HepG2 (cell line): ENCODE measurements around the gene URM1. TPM values are rescaled to one million over a fixed set of nuclear protein-coding genes. Genes with fewer than 3 reads are reported as not detected.

Experiments used
- CHCHD3 ChIP-seq: sonication (generic); formaldehyde crosslinking; IDR thresholded peaks from 2 replicates; pipeline ENCODE4 v1.8.0; 2022; ENCODE audit warnings: mild to moderate bottlenecking, missing genetic modification reagents, moderate library complexity
- FOXJ3 ChIP-seq: sonication (generic); formaldehyde crosslinking; IDR thresholded peaks from 2 replicates; pipeline ENCODE4 v1.4.0; 2020; ENCODE audit warnings: missing genetic modification reagents, mild to moderate bottlenecking, borderline replicate concordance
- KDM3A ChIP-seq: IDR thresholded peaks from 2 replicates; pipeline ENCODE4 v1.6.1; 2018; ENCODE audit warnings: low read depth, missing compliant biosample characterization
- MAF1 ChIP-seq: sonication (generic); formaldehyde crosslinking; IDR thresholded peaks from 2 replicates; pipeline ENCODE4 v1.5.0; 2020; ENCODE audit warnings: missing genetic modification reagents, borderline replicate concordance
- MEF2D ChIP-seq: sonication (generic); formaldehyde crosslinking; IDR thresholded peaks from 2 replicates; pipeline ENCODE4 v1.5.1; 2020; ENCODE audit warnings: mild to moderate bottlenecking, missing genetic modification reagents
- MTA1 ChIP-seq: sonication (generic); formaldehyde crosslinking; IDR thresholded peaks from 2 replicates; pipeline ENCODE4 v1.4.0; 2020; ENCODE audit warnings: missing genetic modification reagents, mild to moderate bottlenecking, borderline replicate concordance
- NAIF1 ChIP-seq: sonication (generic); formaldehyde crosslinking; IDR thresholded peaks from 2 replicates; pipeline ENCODE4 v1.5.0; 2020; ENCODE audit warnings: mild to moderate bottlenecking, missing genetic modification reagents, borderline replicate concordance
- NRL ChIP-seq: sonication (generic); formaldehyde crosslinking; IDR thresholded peaks from 2 replicates; pipeline ENCODE4 v1.5.0; 2020; ENCODE audit warnings: missing genetic modification reagents, mild to moderate bottlenecking, moderate library complexity, borderline replicate concordance
- STAG1 ChIP-seq: sonication (generic); formaldehyde crosslinking; IDR thresholded peaks from 2 replicates; pipeline ENCODE4 v1.4.0; 2020; ENCODE audit warnings: missing genetic modification reagents
- TOPORS ChIP-seq: sonication (generic); formaldehyde crosslinking; IDR thresholded peaks from 2 replicates; pipeline ENCODE4 v1.8.0; 2023; ENCODE audit warnings: mild to moderate bottlenecking, missing genetic modification reagents
- ZNF232 ChIP-seq: sonication (generic); formaldehyde crosslinking; IDR thresholded peaks from 2 replicates; pipeline ENCODE4 v1.4.0; 2020; ENCODE audit warnings: missing genetic modification reagents, borderline replicate concordance
- ZNF563 ChIP-seq: sonication (generic); formaldehyde crosslinking; IDR thresholded peaks from 2 replicates; pipeline ENCODE4 v1.8.0; 2022; ENCODE audit warnings: mild to moderate bottlenecking, moderate library complexity, missing genetic modification reagents
- ZNF776 ChIP-seq: sonication (generic); formaldehyde crosslinking; IDR thresholded peaks from 2 replicates; pipeline ENCODE4 v1.4.0; 2020; ENCODE audit warnings: mild to moderate bottlenecking, missing genetic modification reagents
- ZSCAN12 ChIP-seq: sonication (generic); formaldehyde crosslinking; IDR thresholded peaks from 2 replicates; pipeline ENCODE4 v1.9.0; 2021; ENCODE audit warnings: mild to moderate bottlenecking, missing genetic modification reagents
- ZSCAN25 ChIP-seq: sonication (generic); formaldehyde crosslinking; IDR thresholded peaks from 2 replicates; pipeline ENCODE4 v1.8.0; 2022; ENCODE audit warnings: mild to moderate bottlenecking, missing genetic modification reagents
- polyA plus RNA-seq, 8 experiments: library from polyadenylated mRNA; depleted of rRNA in 3 of 8; stranded (reverse) in 7 of 8; unstranded in 1 of 8; fragments of >200 nt; fragmentation: Illumina TruSeq in 4 of 8; extraction: Trizol in 4 of 8; gene quantifications; 2 replicates each; pipeline versions ENCODE4 v1.2.1 to v1.2.3, GENCODE V29; 2011 to 2016; ENCODE audit warnings: low read depth in 4 of 8, missing spikeins in 1 of 8, mixed read lengths in 1 of 8; ENCODE audit not compliant: insufficient read depth in 1 of 8
- total RNA-seq, 5 experiments: library from RNA; depleted of rRNA; stranded (reverse); fragments of >200 nt; fragmentation: Illumina TruSeq; extraction: Trizol; gene quantifications; 2 replicates each; pipeline ENCODE4 v1.2.3, GENCODE V29; 2016; ENCODE audit warnings: low read depth in 1 of 5
- TF ChIP-seq, protein P1 (sequence below), 2 experiments: sonication (generic) in 1 of 2; formaldehyde crosslinking in 1 of 2; IDR thresholded peaks; 2 replicates each; pipeline versions ENCODE4 v1.6.1 to v1.9.0; 2014 to 2022; ENCODE audit warnings: antibody characterized with exemption in 1 of 2, borderline replicate concordance in 1 of 2, inconsistent platforms in 1 of 2, low read depth in 1 of 2, missing genetic modification reagents in 1 of 2
- TF ChIP-seq, protein P2 (sequence below): sonication (generic); formaldehyde crosslinking; IDR thresholded peaks from 2 replicates; pipeline ENCODE4 v1.4.0; 2020; ENCODE audit warnings: missing genetic modification reagents

Gene URM1
- total and polyA plus RNA-seq, 2 of the 13 experiments (the other 11 are each of a cell fraction or from before 2014, with no cell fraction given), result 37.1 to 41.3 TPM

GRCh38 chr9:128370752-128371629, at the start of gene URM1 (continued):
- no peak for TF ChIP-seq ZNF776 (CRISPR knock-in tag)
- TF ChIP-seq FOXJ3, result no peak
- TF ChIP-seq STAG1 (CRISPR knock-in tag), result no peak
- TF ChIP-seq, protein P1, sequence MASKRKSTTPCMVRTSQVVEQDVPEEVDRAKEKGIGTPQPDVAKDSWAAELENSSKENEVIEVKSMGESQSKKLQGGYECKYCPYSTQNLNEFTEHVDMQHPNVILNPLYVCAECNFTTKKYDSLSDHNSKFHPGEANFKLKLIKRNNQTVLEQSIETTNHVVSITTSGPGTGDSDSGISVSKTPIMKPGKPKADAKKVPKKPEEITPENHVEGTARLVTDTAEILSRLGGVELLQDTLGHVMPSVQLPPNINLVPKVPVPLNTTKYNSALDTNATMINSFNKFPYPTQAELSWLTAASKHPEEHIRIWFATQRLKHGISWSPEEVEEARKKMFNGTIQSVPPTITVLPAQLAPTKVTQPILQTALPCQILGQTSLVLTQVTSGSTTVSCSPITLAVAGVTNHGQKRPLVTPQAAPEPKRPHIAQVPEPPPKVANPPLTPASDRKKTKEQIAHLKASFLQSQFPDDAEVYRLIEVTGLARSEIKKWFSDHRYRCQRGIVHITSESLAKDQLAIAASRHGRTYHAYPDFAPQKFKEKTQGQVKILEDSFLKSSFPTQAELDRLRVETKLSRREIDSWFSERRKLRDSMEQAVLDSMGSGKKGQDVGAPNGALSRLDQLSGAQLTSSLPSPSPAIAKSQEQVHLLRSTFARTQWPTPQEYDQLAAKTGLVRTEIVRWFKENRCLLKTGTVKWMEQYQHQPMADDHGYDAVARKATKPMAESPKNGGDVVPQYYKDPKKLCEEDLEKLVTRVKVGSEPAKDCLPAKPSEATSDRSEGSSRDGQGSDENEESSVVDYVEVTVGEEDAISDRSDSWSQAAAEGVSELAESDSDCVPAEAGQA (IDR thresholded peaks at IDR 0.05; ENCODE audit: low read depth), result peak; percentile 47; the same call in 1 of the 2 replicates
- TF ChIP-seq, protein P1 (CRISPR knock-in tag; IDR thresholded peaks at IDR 0.05; ENCODE audit: borderline replicate concordance), result no peak
- TF ChIP-seq CHCHD3 (CRISPR knock-in tag), result no peak
- TF ChIP-seq, protein P2, sequence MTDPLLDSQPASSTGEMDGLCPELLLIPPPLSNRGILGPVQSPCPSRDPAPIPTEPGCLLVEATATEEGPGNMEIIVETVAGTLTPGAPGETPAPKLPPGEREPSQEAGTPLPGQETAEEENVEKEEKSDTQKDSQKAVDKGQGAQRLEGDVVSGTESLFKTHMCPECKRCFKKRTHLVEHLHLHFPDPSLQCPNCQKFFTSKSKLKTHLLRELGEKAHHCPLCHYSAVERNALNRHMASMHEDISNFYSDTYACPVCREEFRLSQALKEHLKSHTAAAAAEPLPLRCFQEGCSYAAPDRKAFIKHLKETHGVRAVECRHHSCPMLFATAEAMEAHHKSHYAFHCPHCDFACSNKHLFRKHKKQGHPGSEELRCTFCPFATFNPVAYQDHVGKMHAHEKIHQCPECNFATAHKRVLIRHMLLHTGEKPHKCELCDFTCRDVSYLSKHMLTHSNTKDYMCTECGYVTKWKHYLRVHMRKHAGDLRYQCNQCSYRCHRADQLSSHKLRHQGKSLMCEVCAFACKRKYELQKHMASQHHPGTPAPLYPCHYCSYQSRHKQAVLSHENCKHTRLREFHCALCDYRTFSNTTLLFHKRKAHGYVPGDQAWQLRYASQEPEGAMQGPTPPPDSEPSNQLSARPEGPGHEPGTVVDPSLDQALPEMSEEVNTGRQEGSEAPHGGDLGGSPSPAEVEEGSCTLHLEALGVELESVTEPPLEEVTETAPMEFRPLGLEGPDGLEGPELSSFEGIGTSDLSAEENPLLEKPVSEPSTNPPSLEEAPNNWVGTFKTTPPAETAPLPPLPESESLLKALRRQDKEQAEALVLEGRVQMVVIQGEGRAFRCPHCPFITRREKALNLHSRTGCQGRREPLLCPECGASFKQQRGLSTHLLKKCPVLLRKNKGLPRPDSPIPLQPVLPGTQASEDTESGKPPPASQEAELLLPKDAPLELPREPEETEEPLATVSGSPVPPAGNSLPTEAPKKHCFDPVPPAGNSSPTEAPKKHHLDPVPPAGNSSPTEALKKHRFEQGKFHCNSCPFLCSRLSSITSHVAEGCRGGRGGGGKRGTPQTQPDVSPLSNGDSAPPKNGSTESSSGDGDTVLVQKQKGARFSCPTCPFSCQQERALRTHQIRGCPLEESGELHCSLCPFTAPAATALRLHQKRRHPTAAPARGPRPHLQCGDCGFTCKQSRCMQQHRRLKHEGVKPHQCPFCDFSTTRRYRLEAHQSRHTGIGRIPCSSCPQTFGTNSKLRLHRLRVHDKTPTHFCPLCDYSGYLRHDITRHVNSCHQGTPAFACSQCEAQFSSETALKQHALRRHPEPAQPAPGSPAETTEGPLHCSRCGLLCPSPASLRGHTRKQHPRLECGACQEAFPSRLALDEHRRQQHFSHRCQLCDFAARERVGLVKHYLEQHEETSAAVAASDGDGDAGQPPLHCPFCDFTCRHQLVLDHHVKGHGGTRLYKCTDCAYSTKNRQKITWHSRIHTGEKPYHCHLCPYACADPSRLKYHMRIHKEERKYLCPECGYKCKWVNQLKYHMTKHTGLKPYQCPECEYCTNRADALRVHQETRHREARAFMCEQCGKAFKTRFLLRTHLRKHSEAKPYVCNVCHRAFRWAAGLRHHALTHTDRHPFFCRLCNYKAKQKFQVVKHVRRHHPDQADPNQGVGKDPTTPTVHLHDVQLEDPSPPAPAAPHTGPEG, result no peak
- no peak for TF ChIP-seq KDM3A (CRISPR knock-in tag)
- TF ChIP-seq TOPORS (CRISPR knock-in tag), result no peak
- TF ChIP-seq MEF2D, result no peak; the same call in 1 of the 2 replicates
- no peak for TF ChIP-seq MAF1 (CRISPR knock-in tag)
- peak; percentile 97 for TF ChIP-seq ZSCAN25 (CRISPR knock-in tag)
- no peak for TF ChIP-seq ZSCAN12 (CRISPR knock-in tag)
- 0 out of 2 replicates have a peak, but pooled peaks have one; percentile 34 for TF ChIP-seq NAIF1 (CRISPR knock-in tag)
- TF ChIP-seq ZNF563 (CRISPR knock-in tag), result peak; percentile 73
- TF ChIP-seq NRL (CRISPR knock-in tag), result peak; percentile 89
- TF ChIP-seq MTA1 (CRISPR knock-in tag), result no peak
- 0 out of 2 replicates have a peak, but pooled peaks have one; percentile 52 for TF ChIP-seq ZNF232 (CRISPR knock-in tag)
